Muscle layer of colon (tissue), 2 donors: ENCODE data around the gene USP48.
"Not testable (repeated sequence)": the region's sequence is repeated elsewhere in the genome, so short reads cannot be mapped to it uniquely, and the experiment has no call there.

Experiments
- H3K27ac ChIP-seq: one replicate; pipeline ENCODE4 v1.7.0; 2013; ENCODE audit warnings: low read depth, mild to moderate bottlenecking, low read length, moderate library complexity
- H3K27me3 ChIP-seq, 2 donors: one replicate each; pipeline ENCODE4 v1.7.0; 2013; ENCODE audit warnings: low read length in 2 of 2, mild to moderate bottlenecking in 2 of 2; ENCODE audit not compliant: insufficient read depth in 2 of 2, control insufficient read depth in 1 of 2
- H3K36me3 ChIP-seq: one replicate; pipeline ENCODE4 v1.7.0; 2013; ENCODE audit warnings: mild to moderate bottlenecking, low read length; ENCODE audit not compliant: insufficient read depth
- H3K4me1 ChIP-seq: one replicate; pipeline ENCODE4 v1.7.0; 2013; ENCODE audit warnings: mild to moderate bottlenecking, low read length; ENCODE audit not compliant: insufficient read depth
- H3K4me3 ChIP-seq, 2 donors: one replicate each; pipeline ENCODE4 v1.7.0; 2013; ENCODE audit warnings: low read length in 2 of 2, low read depth in 1 of 2, mild to moderate bottlenecking in 1 of 2, moderate library complexity in 1 of 2
- H3K9ac ChIP-seq: one replicate; pipeline ENCODE4 v1.7.0; 2013; ENCODE audit warnings: low read length
- H3K9me3 ChIP-seq: one replicate; pipeline ENCODE4 v1.7.0; 2013; ENCODE audit warnings: mild to moderate bottlenecking, low read length
- donor health status: abdominal sarcoma.
- donor health status: Adenocarcinoma of cecum.

USP48 gene

GRCh38 chr1:21770201-21770600 is 12.7 kb downstream of the USP48 start:
- H3K9ac ChIP-seq: no peak overlapping the region
- no peaks in the 10 kb centered on the region for H3K9me3 ChIP-seq
- peaks cover 12% of the 10 kb centered on the region for H3K4me1 ChIP-seq
- H3K27ac ChIP-seq: no peak overlapping the region
- H3K27me3 ChIP-seq: no peaks in the 10 kb centered on the region
- H3K4me3 ChIP-seq: no peak overlapping the region
- H3K36me3 ChIP-seq: no peaks in the 10 kb centered on the region

DNA sequence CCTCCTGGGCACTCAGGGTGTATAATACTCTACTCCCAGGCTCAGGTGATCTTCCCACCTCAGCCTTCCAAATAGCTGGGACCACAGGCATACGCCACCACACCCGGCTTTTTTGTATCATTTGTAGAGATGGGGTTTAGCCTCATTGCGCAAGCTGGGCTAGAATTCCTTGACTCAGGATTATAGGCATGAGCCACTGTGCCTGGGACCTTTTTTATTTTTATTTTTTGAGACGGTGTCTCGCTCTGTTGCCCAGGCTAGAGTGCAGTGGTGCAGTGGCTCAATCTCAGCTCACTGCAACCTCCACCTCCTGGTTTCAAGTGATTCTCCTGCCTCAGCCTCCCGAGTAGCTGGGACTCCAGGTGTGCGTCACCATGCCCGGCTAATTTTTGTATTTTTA is 15.8 kb downstream of the USP48 start:
- not testable (repeated sequence) for H3K27me3 ChIP-seq, H3K36me3 ChIP-seq, H3K9ac ChIP-seq, H3K4me3 ChIP-seq, H3K9me3 ChIP-seq, H3K27ac ChIP-seq
- H3K4me1 ChIP-seq: peaks cover 30% of the 10 kb centered on the region

GRCh38 chr1:21766210-21766609 is 16.7 kb downstream of the USP48 start:
- H3K9ac ChIP-seq: no peak overlapping the region
- no peaks in the 10 kb centered on the region for H3K27me3 ChIP-seq
- H3K9me3 ChIP-seq: no peaks in the 10 kb centered on the region
- peaks cover 30% of the 10 kb centered on the region for H3K4me1 ChIP-seq
- H3K27ac ChIP-seq: no peak overlapping the region
- no peak overlapping the region for H3K4me3 ChIP-seq
- no peaks in the 10 kb centered on the region for H3K36me3 ChIP-seq

DNA sequence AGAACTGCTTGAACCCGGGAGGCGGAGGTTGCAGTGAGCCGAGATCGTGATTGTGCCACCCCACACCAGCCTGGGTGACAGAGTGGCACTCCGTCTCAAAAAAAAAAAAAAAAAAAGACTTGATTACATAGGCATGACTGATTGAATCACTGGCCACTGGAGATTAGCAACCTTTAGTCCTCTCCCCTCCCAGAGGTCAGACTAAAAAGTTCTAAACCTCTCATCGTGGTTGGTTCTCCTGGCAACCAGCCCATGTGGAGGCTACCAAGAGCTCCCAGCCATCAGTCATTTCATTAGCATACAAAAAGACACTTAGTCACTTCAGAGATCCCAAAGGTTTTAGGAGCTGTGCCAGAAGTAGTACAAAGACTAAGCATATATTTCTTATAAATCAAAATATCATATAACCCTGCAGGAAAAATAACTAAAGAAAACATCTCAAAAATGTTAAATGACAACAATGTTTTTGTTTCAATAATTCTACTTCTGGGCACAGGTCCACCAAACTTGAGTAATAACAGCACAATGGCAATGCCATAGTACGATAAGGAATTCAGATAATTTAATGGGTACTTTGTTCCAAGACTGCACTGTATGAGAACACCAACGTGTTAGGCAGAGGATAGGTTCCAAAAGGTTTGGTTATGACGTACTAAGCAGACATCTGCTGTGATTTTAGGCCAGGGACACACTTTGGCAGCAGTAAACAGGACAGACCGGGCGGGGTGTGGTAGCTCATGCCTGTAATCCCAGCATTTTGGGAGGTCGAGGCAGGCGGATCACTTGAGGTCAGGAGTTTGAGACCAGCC is 18.1 kb downstream of the USP48 start:
- peaks cover 30% of the 10 kb centered on the region for H3K4me1 ChIP-seq
- H3K27ac ChIP-seq: no peak overlapping the region
- no peak overlapping the region for H3K9ac ChIP-seq

GRCh38 chr1:21763694-21764419 is 19.1 kb downstream of the USP48 start:
- peaks cover 37% of the 10 kb centered on the region for H3K4me1 ChIP-seq

More for the DNA sequence above, 18.1 kb downstream of the USP48 start:
- Histone ChIP-seq H3K36me3 (no peaks in the 10 kb centered on the region), H3K4me3 (no peak overlapping the region), H3K27me3 (no peaks in the 10 kb centered on the region), H3K9me3 (no peaks in the 10 kb centered on the region)

GRCh38 chr1:21763236-21763635 is 19.7 kb downstream of the USP48 start:
- H3K27me3 ChIP-seq: no peaks in the 10 kb centered on the region
- no peak overlapping the region for H3K27ac ChIP-seq
- H3K9ac ChIP-seq: no peak overlapping the region
- no peaks in the 10 kb centered on the region for H3K9me3 ChIP-seq
- H3K4me1 ChIP-seq: peaks cover 37% of the 10 kb centered on the region
- H3K36me3 ChIP-seq: no peaks in the 10 kb centered on the region
- H3K4me3 ChIP-seq: no peak overlapping the region

More at GRCh38 chr1:21763694-21764419, 19.1 kb downstream of the USP48 start:
- H3K9me3 ChIP-seq: no peaks in the 10 kb centered on the region
- H3K4me3 ChIP-seq: no peak overlapping the region
- H3K27ac ChIP-seq: no peak overlapping the region
- H3K27me3 ChIP-seq: no peaks in the 10 kb centered on the region
- H3K36me3 ChIP-seq: no peaks in the 10 kb centered on the region
- no peak overlapping the region for H3K9ac ChIP-seq

DNA sequence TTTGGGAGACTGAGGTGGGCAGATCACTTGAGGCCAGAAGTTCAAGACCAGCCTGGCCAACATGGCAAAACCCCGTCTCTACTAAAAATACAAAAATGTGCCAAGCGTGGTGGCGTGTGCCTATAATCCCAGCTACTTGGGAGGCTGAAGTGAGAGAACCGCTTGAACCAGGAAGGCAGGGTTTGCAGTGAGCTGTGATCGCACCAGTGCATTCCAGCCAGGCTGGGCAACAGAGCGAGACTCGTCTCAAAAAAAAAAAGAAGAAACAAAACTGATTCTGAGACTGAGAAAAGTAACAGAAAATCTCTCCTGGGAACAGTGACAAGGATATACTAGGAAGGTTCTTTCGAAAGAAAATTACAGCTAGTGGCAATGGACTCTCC is 20.9 kb downstream of the USP48 start:
- Histone ChIP-seq H3K27me3 (no peaks in the 10 kb centered on the region), H3K4me3 (no peak overlapping the region), H3K36me3 (no peaks in the 10 kb centered on the region), H3K27ac (no peak overlapping the region), H3K9ac (no peak overlapping the region), H3K9me3 (no peaks in the 10 kb centered on the region), H3K4me1 (peaks cover 37% of the 10 kb centered on the region)

GRCh38 chr1:21761052-21761451 is 21.9 kb downstream of the USP48 start:
- no peak overlapping the region for H3K4me3 ChIP-seq
- H3K9ac ChIP-seq: no peak overlapping the region
- H3K36me3 ChIP-seq: no peaks in the 10 kb centered on the region
- no peaks in the 10 kb centered on the region for H3K27me3 ChIP-seq
- H3K4me1 ChIP-seq: peaks cover 33% of the 10 kb centered on the region
- no peak overlapping the region for H3K27ac ChIP-seq
- H3K9me3 ChIP-seq: no peaks in the 10 kb centered on the region

GRCh38 chr1:21759818-21760217 is 23.1 kb downstream of the USP48 start:
- Histone ChIP-seq H3K36me3 (peaks cover 8% of the 10 kb centered on the region), H3K27me3 (no peaks in the 10 kb centered on the region), H3K9me3 (no peaks in the 10 kb centered on the region), H3K9ac (no peak overlapping the region), H3K4me3 (no peak overlapping the region), H3K4me1 (peaks cover 21% of the 10 kb centered on the region), H3K27ac (no peak overlapping the region)

DNA sequence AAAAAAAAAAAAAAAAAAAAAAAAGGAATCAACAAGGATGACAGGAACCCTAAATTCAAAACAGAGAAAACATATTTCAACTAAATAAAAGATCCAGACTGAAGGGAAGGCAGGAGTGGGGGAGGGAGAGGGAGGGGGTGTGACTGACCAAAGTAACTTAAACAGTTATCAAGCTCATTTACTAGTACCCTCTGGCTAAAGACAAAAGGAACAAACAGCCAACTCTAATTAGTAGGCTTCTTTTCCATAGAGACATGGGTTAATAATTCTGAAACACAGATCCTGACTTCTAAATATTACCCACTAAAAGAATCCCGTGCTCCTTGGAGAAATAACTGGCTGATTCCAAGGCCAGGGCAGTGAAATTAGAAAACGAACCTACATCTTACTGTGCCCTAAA is 23.8 kb downstream of the USP48 start:
- H3K4me1 ChIP-seq: peaks cover 15% of the 10 kb centered on the region
- H3K27me3 ChIP-seq: no peaks in the 10 kb centered on the region
- H3K4me3 ChIP-seq: no peak overlapping the region
- H3K27ac ChIP-seq: no peak overlapping the region
- H3K9me3 ChIP-seq: no peaks in the 10 kb centered on the region
- H3K36me3 ChIP-seq: peaks cover 12% of the 10 kb centered on the region
- H3K9ac ChIP-seq: no peak overlapping the region

DNA sequence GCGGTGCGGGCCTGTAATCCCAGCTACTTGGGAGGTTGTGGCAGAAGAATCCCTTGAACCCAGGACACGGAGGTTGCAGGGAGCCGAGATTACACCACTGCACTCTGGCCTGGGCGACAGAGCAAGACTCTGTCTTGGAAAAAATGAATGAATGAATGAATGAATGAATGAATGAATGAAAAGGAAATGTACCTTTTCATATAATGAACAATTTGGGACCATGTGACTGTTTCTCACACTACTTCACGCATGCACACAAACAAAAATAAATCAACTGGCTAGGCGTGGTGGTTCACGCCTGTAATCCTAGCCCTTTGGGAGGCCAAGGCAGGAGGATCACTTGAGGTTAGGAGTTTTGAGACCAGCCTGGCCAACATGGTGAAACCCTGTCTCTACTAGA is 24.3 kb downstream of the USP48 start:
- H3K9ac ChIP-seq: no peak overlapping the region
- H3K4me3 ChIP-seq: no peak overlapping the region
- H3K4me1 ChIP-seq: peaks cover 9% of the 10 kb centered on the region
- no peak overlapping the region for H3K27ac ChIP-seq
- peaks cover 16% of the 10 kb centered on the region for H3K36me3 ChIP-seq
- no peaks in the 10 kb centered on the region for H3K9me3 ChIP-seq
- H3K27me3 ChIP-seq: no peaks in the 10 kb centered on the region
